DMS79 treated with DMSO at 0.1 percent for 48 hours (cell line): ENCODE results near the gene FSD1.
A peak's percentile ranks its signal among the peaks of the same experiment; 100 is the strongest.
"Not testable (repeated sequence)": the region's sequence is repeated elsewhere in the genome, so short reads cannot be mapped to it uniquely, and the experiment has no call there.

Experiments
- DNase-seq: peaks from one replicate; lab custom pipeline; 2025; lab: John Stamatoyannopoulos, UW

Gene FSD1

DNA sequence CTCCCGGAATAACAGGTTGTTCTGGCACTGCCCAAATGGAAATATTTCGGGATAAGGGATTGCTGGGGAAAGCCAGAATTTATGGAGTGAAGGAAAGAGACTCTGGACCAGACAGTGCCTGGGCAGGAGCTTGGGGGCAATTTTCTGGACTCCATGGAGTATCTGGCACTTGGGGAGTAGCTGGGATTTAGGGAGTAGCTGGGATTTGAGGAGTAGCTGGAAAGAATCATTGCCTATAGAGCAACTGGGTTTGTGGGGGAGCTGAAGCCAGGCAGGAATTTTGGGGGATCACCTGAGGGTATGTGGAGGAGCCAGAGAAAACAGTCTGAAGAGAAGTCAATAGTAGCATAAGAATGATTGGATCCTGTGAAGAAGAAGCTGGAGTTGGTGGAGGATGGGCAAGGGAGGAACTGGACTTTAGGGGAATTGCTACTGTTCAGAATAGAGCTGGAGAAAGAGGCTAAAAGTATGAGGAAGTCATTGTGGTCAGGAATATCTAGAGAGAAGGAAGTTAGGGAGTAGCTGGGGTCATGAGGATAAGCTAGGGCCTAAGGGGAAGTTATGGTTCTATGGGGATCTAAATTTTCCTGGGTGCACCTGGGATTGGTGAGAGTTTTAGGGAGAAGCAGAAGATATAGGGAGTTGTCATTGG, 14.8 kb downstream of the FSD1 start:
- no peak for DNase-seq

DNA sequence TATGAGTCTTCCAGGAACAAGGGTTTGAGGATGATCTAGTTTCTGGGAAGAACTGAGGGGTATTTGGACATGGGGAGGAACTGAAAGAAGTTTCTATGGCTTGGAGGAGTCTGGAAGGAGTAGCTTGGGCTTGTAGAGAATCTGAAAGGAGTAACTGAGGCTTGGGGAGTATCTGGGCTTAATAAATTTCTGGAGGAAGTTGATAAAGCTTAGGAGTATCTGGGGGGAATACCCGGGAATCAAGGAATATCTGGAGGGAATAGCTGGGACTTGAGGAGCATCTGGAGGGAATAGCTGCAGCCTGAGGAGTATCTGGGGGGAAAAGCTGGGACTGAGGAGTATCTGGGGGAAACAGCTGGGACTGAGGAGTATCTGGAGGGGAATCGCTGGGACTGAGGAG, 16.0 kb downstream of the FSD1 start:
- no peak for DNase-seq

DNA sequence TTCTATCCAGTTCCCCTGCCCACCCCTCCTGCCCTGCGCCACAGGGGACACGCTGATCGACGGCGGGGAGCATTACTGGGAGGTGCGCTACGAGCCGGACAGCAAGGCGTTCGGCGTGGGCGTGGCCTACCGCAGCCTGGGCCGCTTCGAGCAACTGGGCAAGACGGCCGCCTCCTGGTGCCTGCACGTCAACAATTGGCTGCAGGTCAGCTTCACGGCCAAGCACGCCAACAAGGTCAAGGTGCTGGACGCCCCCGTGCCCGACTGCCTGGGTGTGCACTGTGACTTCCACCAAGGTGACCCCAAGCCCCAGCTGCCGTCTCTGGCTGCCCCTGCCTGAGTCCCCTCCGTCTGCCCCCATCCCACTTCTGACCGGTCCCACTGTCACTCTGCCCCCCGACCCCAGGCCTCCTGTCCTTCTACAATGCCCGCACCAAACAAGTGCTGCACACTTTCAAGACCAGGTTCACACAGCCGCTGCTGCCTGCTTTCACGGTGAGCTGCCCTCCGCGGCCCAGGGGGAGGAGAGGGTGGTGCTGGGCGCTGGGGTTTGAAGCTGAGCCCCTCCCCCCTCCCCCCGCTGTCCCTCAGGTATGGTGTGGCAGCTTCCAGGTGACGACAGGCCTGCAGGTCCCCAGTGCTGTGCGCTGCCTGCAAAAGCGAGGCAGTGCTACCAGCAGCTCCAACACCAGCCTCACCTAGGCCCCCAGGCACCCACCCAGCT, 18.7 kb downstream of the FSD1 start:
- DNase-seq = no peak

DNA sequence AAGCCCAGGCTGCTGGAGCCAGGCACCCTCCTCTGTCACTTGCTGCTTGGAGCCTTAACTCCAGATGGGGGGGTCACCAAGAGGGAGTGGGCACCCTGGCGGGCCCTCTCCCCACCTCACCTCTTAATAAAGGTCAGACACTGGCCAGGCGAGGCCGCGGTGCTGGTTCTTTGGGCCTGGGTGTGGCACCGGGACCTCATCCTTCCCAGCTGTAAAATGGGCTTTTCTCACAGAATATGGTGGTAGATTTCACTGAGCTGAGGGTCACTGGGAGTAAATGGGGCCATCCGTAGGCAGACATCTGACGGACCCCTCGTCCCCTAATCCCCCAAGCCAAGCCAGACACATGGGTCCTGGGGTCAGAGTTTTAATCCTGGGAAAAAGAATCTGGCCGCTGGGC, 19.3 kb downstream of the FSD1 start:
- no peak for DNase-seq

DNA sequence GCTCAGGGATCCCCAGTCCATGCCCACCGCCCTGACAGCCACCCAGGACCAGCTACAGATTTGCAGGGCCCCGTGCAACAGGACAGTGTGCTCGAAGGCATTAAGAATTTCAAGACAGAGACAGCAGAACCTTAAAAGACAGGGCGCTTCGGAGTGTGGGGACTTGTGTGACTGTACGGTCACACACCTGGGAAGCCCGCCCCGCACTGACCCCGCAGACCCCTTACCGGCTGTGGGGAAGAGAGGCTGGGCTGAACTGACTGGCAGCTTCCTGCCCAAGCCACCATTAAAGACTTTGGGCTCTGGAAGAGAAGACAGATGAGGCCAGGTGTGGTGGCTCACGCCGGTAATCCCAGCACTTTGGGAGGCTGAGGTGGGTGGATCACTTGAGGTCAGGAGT, 19.8 kb downstream of the FSD1 start:
- DNase-seq = no peak

DNA sequence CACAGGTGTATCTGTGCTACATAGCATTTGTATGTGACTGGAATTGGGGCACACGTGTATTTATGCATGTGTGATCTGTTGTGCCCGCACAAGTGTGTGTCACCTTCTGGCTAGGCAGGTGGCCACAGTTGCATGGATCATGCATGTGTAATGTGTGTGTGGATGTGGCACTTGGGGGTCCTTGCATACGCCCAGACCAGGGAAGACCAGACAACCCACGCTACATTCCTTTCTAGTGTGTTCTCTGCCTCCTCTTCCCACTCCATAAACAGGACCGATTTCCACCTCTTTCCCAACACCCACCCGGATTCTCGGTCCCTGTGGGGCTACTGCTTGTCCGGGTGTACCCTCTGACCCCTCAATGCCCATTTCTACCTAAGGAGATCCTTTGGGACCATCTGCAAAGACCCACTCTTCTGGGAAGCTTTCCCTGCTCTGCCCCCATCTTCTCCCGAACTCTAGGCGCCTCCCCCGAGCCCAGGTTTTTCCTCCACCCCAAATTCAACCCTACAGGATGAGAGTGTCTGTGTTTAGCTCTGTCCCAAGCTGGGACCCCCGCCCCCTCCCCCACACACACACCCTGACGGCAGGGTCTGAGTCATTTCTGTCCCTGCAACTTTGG, 21.9 kb downstream of the FSD1 start:
- DNase-seq = no peak

DNA sequence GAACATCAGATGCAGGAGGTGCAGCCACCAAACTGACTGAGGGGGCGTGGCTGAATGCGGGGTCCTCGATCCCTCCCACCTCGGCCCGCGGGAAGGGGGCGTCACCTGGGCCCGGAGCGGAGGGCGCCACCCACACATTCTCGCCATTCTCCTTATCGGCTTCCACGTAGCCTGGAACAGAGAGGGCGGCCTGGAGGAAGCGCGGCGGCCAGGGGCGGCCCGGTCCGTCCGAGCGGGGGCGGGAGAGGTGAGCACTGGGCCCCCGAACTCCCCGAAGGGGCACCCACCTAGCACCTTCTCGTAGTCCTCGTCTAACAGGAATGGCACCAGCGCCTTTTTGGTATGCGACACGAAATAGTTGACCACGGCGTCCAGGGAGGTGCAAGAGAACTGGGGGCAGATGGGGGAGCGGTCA, 22.4 kb downstream of the FSD1 start:
- no peak for DNase-seq

DNA sequence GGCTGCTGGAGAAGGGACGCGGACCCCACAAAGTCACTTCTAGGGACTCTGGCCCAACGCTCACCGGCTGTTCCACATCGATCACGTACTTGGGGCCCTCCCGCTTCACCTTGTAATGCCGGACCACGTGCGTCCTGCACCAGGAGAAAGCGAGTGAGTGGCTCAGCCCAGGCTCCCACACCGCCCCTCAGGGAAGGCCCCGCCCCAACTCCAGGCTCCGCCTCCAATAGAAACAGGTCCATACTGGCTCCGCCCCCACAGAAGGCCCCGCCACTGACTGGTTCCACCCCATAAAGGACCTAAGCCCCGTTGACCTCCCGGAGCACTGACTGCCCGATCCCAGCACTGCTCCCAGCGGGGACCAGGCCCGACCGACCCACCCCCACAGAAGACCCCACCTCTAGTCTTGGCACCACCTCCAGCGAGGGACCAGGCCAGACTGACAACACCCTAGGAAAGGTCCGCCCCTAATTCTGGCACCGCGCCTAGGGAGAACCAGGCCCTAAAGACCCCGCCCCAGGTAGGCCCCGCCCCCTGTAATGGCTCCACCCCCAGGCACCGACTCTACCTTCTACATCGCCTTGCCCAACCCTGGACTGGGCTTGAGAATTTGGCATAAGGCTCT, 23.0 kb downstream of the FSD1 start:
- no peak for DNase-seq

DNA sequence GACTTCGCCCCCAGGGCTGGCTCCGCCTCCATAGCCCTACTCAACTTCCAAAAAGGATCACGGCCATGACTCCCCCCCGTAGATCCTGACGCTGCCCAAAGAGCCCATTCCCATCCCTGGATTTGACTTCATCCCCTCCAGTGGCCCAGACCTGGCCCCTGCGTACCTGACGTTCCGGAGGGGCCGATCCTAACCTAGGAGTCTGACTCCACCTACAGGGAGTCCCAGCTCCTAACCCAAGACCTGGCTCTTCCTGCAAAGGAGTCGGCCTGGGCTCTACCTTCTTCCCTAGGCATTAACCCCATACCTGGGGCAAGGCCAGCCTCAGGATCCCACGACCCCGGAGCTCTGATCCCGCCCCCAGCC, 23.5 kb downstream of the FSD1 start:
- no peak for DNase-seq

DNA sequence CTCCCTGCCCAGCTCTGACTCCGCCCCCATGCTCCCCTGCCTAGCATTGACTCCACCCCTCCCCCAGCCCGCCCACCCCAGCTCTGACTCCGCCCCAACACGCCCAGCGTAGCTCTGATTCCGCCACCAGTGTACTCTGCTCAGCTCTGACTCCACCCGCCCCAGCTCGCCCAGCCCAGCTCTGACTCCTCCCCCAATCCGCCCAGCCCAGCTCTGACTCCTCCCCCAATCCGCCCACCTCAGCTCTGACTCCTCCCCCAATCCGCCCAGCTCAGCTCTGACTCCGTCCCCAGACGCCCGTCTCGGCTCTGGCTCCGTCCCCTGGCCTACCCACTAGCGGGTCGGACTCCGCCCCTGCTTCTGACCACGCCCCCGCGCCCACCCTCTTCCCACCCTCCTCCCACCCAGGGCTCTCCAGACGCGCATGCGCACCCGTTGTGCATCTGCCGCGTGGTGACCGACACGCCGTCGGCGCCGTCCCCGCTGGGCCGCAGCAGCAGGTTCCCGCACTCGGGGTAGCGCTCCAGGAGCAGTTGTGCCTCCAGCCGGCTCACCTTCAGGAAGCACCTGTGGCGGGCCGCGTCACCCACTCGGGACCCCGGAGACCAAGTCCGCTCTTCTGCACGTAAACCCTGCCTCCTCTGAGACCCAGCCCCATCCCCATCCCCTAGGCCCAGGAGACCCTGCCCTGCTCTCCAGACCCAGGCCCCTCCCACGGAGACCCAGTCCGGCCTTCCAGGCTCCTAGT, 24.0 kb downstream of the FSD1 start:
- DNase-seq = no peak

DNA sequence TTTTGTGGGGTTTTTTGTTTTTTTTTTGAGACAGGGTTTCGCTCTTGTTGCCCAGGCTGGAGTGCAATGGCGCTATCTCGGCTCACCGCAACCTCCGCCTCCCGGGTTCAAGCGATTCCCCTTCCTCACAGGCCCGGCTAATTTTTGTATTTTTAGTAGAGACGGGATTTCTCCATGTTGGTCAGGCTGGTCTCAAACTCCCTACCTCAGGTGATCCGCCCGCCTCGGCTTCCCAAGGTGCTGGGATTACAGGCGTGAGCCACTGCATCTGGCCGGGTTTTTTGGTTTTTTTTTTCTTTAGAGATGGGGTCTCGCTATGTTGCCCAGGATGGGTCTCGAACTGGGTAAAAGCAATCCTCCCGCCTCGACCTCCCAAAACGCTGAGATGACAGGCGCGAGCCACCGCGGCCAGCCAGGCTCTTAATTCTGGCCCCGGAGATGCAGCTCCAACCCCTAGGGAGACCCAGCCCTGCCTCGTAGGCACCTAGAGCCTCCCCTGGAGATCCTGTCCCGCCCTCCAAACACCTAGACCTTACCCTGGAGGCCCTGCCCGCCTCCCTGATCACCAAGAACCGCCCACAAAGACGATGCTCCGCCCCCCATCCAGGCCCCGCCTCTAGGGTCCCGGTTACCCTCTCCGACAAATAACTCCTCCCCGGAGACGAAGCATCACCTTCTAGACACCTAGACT, 24.7 kb downstream of the FSD1 start:
- DNase-seq = not testable (repeated sequence)

DNA sequence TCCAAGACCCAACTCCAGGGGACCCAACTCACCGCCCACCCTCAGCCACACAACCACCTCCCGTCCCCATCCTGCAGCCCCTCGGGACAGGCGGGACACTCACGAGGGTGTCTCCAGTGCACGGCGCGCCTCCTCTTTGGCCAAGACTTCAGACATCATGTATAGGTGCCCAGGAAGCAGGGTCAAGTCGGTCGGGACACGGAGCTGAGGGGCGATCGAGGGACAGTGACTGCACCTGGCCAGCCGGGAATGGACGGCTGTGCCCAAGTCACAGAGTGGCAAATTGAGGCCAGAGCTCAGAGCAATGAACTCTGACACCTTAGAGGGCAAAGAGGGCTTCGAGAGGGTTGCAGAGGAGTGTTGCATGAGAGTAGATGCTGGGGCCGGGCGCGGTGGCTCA, 25.5 kb downstream of the FSD1 start:
- DNase-seq = no peak

DNA sequence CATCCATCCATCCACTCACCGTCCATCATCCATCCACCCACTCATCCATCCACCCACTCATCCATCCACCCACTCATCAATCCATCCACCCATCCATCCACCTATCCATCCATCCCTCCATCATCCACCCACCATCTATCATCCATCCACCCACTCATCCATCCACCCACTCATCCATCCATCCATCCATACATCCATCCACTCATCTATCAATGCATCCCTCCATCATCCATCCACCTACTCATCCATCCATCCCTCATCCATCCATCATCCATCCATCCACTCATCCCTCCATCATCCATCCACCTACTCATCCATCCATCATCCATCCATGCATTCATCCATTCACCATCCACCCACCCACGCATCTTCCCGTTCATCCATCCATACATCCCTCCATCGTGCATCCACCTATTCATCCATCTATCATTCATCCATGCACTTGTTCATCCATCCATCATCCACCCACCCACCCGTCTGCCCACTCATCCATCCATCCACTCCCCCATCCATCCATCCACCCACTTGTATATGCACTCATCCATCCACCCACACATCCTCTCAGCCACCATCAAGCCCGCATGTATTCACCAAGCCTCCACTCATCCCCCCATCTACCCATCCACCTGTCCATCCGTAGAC, 30.7 kb downstream of the FSD1 start:
- no peak for DNase-seq

DNA sequence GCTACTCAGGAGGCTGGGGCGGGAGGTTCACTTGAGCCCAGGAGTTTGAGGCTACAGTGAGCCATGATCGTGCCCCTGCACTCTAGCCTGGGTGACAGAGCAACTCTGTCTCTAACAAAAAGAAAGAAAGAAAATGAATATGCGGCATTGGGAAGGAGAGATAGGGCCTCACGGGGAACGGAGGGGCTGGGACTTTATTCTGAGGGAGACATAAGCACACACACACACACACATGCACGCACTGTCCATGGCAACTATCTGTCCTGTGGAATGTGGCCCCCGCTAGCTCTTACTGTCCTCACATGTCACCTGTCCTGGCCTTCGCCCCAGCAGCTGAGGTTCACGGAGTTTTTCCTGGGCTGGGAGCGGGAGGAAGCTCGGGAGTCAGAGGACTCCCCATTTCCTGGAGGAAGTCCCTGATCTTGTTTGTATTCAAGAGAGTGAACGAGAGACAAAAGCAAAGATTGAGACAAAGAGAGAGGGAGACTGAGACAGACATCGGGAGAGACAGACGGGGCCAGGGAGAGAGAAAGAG, 33.6 kb downstream of the FSD1 start:
- peak; percentile 11 for DNase-seq

DNA sequence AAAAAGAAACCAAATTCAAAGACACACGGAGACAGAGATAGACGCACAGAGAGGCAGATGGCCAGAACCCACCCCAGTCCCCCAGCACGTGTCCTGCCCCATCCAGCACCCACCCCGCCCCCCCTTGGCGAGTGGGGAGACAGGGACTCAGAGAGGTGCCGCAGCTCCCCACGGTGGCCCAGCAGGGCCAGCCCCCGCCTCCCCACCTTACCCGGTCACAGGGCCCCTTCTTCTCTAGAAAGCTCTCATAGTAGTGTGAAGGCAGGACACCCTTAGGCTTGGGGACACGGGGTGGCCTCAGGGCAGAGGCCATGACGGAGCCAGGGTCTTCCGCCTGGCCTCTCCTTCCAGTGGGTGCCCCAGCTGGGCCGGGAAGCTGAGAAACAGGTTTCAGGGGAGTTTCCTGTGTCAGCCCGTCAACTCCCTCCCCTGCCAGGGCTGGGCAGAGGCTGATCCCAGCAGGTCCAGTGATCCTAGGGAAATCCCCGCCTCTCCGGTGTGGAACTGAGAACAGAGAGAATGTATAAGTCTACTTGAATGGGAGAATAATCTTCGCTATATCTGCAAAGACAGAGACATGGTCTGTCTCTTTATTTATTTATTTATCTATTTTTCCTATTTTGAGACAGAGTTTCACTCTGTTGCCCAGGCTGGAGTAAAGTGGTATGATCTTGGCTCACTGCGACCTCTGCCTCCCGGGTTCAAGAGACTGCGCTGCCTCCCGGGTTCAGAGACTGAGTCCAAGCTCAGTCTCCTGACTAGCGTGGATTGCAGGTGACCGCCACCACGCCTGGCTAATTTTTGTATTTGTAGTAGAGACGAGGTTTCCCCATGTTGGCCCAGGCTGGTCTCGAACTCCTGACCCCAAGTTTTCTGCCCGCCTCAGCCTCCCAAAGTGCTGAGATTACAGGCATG, 34.3 kb downstream of the FSD1 start, which contains the start of gene STAP2:
STAP2 (minus strand) TSS at position 387 of the 915 bp plus-strand sequence; CDS start at position 313, 74 bp downstream.
- DNase-seq = peak; percentile 11

DNA sequence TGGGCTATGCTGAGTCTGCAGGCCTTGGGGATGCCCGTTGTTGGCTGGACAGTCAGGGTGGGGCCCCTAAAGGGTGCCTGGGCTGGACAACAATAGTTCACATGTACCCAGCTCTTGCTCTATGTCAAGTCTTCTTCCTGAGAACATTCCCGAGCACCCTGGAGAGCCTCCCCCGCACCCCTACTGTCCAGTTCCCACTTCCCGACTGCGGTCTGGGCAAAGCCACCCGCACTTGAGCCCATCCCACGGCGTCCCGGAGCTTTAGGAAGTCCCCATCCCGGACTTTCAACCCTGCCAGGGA, 37.9 kb downstream of the FSD1 start:
- DNase-seq = no peak

DNA sequence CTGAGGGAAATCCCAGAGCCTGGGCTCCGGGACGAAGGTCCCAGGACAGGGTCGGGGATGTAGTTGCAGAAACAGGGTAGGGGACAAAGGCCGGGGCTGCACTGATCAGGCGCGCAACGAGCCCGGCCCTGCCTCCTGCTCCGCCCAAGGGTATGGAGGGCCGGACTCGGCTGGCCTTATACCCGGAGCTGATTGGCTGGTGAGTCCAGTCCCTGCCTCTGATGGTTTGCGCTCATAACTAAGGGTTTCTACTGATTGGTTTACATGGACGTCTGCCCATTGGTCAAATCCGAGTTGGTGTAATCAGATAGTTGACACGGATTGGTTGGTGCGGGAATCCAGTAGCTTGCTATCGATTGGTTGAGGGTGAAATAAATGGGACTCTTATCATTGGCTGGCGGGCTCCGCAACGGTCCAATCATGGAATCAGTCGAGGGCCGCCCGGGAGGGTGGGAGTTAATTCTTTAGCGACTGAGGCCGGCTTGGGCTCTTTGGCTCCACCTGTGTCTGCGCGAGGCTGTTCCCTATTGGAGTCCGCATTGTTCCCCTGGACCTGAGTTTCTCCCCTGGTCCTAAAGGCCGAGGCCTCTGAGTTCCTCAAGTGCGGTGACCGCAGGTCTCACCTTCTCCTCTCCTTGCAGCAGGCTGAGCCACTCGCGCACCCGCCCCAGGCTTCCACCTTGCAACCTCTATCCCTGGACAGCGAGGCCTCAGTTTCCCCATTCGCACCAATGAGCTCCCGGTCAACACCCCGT, 38.4 kb downstream of the FSD1 start:
- peak; percentile 99 for DNase-seq

DNA sequence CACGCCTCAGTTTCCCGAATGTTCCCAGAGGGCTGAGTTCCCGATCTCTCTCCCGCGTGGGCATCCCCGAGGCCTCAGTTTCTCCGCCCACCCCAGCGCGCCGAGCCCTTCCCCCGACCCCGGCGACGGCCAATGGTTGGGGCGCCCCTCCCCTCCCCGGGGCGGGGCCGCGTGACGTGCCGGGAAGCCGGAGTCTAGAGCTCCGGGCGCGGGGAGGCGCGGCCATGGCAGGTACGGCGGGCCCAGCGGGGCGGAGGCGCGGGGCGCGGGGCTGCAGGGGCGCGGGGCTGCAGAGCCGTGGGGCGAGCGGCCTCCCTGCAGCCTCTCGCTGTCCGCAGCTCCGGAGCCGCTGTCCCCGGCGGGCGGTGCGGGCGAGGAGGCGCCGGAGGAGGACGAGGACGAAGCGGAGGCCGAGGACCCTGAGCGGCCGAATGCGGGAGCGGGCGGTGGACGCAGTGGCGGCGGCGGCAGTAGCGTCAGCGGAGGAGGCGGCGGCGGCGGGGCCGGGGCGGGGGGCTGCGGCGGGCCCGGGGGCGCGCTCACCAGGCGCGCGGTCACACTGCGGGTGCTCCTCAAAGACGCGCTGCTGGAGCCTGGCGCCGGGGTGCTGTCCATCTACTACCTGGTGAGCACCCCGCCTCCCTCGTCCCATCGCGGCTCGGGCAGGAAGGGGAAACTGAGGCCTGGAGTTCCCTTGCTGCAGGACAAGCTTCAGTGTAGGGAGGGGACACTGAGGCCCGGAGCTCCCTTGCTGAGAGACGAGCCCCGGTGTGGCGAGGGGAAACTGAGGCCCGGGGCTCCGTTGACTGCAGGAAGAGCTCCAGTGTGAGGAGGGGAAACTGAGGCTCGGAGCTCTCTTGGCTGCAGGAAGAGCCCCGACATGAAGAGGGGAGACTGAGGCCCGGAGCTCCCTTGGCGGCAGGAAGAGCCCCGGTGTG, 39.2 kb downstream of the FSD1 start, which contains the start of gene MPND:
MPND (plus strand) TSS at position 193 of the 938 bp plus-strand sequence; CDS start at position 225, 32 bp downstream.
- peak; percentile 68 for DNase-seq
